SK-N-SH (cell line): Measurements from ENCODE around the gene RASSF4. TPM values are rescaled to one million over a fixed set of nuclear protein-coding genes. Genes with fewer than 3 reads are reported as not detected.

Experiments used
- CTCF ChIA-PET: fragments of 300-600, 350-600 bp; formaldehyde crosslinking; extraction: SDS; loops from one replicate; lab custom pipeline; 2021; lab: Yijun Ruan, JAX
- POLR2A ChIA-PET: fragments of 350-600 bp; sonication (Branson Sonifier 250); formaldehyde crosslinking; extraction: SDS; loops from one replicate; lab custom pipeline; 2020; ENCODE audit warnings: antibody characterized with exemption, inconsistent platforms; lab: Yijun Ruan, JAX
- DNase-seq: peaks from one replicate; pipeline ENCODE4 v3.0.0; 2012
- H2AFZ ChIP-seq: fragments of 200-600 bp; sonication (generic); 2 replicates; pipeline ENCODE4 v1.8.1; 2016; ENCODE audit warnings: antibody characterized with exemption, mild to moderate bottlenecking, low read depth
- H3F3A ChIP-seq: fragments of 200-600 bp; sonication (generic); replicated peaks from 2 replicates; pipeline ENCODE3; 2016; ENCODE audit warnings: antibody characterized with exemption, mild to moderate bottlenecking; ENCODE audit not compliant: insufficient read depth
- H3K27ac ChIP-seq, 2 experiments: fragments of 200-500 bp in 1 of 2; fragments of 200-600 bp in 1 of 2; sonication (Bioruptor generic) in 1 of 2; sonication (generic), shearing (Covaris generic) in 1 of 2; 2 replicates each; pipeline versions ENCODE4 v1.5.1 to v1.6.1; 2014 to 2016; ENCODE audit warnings: low read depth in 2 of 2, inconsistent platforms in 1 of 2, low read length in 1 of 2, mild to moderate bottlenecking in 1 of 2, mixed read lengths in 1 of 2
- H3K27me3 ChIP-seq: fragments of 200-600 bp; sonication (generic), shearing (Covaris generic); 2 replicates; pipeline ENCODE4 v1.6.1; 2016; ENCODE audit warnings: mixed run types; ENCODE audit not compliant: insufficient read depth
- H3K36me3 ChIP-seq, 2 experiments: fragments of 200-500 bp in 1 of 2; fragments of 200-600 bp in 1 of 2; sonication (Bioruptor generic) in 1 of 2; sonication (generic) in 1 of 2; replicated peaks in 1 of 2; 2 replicates each; pipeline versions ENCODE3 to v1.5.1; 2014 to 2016; ENCODE audit warnings: low read length in 1 of 2, mild to moderate bottlenecking in 1 of 2; ENCODE audit not compliant: insufficient read depth in 2 of 2, control insufficient read depth in 1 of 2
- H3K4me1 ChIP-seq, 2 experiments: fragments of 200-500 bp in 1 of 2; fragments of 200-600 bp in 1 of 2; sonication (Bioruptor generic) in 1 of 2; sonication (generic), shearing (Covaris generic) in 1 of 2; 2 replicates each; pipeline versions ENCODE4 v1.5.1 to v1.6.1; 2014 to 2016; ENCODE audit warnings: low read depth in 1 of 2, low read length in 1 of 2, mixed run types in 1 of 2; ENCODE audit not compliant: insufficient read depth in 2 of 2, control insufficient read depth in 1 of 2
- H3K4me2 ChIP-seq: fragments of 200-600 bp; sonication (generic), shearing (Covaris generic); 2 replicates; pipeline ENCODE4 v1.6.1; 2017; ENCODE audit warnings: mixed run types
- H3K4me3 ChIP-seq, 2 experiments: fragments of 200-500 bp in 1 of 2; fragments of 200-600 bp in 1 of 2; sonication (Bioruptor generic) in 1 of 2; sonication (generic), shearing (Covaris generic) in 1 of 2; 2 replicates each; pipeline versions ENCODE4 v1.5.1 to v1.8.1; 2014 to 2016; ENCODE audit warnings: low read depth in 2 of 2, inconsistent platforms in 1 of 2, low read length in 1 of 2, mild to moderate bottlenecking in 1 of 2, mixed read lengths in 1 of 2, moderate library complexity in 1 of 2
- H3K79me2 ChIP-seq: fragments of 200-600 bp; sonication (generic); 2 replicates; pipeline ENCODE4 v1.8.1; 2017; ENCODE audit warnings: mild to moderate bottlenecking; ENCODE audit not compliant: insufficient read depth
- H3K9ac ChIP-seq: fragments of 200-600 bp; sonication (generic); 2 replicates; pipeline ENCODE4 v1.6.1; 2017; ENCODE audit warnings: mixed run types
- H3K9me2 ChIP-seq: fragments of 200-600 bp; sonication (generic); 2 replicates; pipeline ENCODE4 v1.6.1; 2017; ENCODE audit warnings: mixed run types
- H3K9me3 ChIP-seq: fragments of 200-600 bp; sonication (generic); 2 replicates; pipeline ENCODE4 v1.6.1; 2017; ENCODE audit warnings: mixed run types, mild to moderate bottlenecking, moderate library complexity
- H4K20me1 ChIP-seq: fragments of 200-600 bp; sonication (generic); 2 replicates; pipeline ENCODE4 v1.6.1; 2017; ENCODE audit warnings: mild to moderate bottlenecking, mixed run types; ENCODE audit not compliant: insufficient read depth
- EP300 ChIP-seq, 2 experiments: IDR thresholded peaks; 2 replicates each; pipeline versions ENCODE4 v1.4.0 to v1.6.1; 2012; ENCODE audit warnings: borderline replicate concordance in 1 of 2, low read depth in 1 of 2, low read length in 1 of 2
- EZH2phosphoT487 ChIP-seq: fragments of 200-600 bp; sonication (generic); IDR thresholded peaks from 2 replicates; pipeline ENCODE4 v1.6.1; 2017; ENCODE audit warnings: low read depth, mixed run types, mild to moderate bottlenecking, antibody characterized with exemption, moderate library complexity, borderline replicate concordance
- JUND ChIP-seq: IDR thresholded peaks from 2 replicates; pipeline ENCODE4 v1.4.0; 2012
- MEF2A ChIP-seq: IDR thresholded peaks from 2 replicates; pipeline ENCODE4 v1.4.0; 2012; ENCODE audit warnings: low read depth, borderline replicate concordance
- RFX5 ChIP-seq: IDR thresholded peaks from 2 replicates; pipeline ENCODE4 v1.6.1; 2012; ENCODE audit warnings: mild to moderate bottlenecking, improper control_type of control experiment, low read length
- RXRA ChIP-seq: IDR thresholded peaks from 2 replicates; pipeline ENCODE4 v1.4.0; 2012; ENCODE audit warnings: low read depth, mild to moderate bottlenecking, borderline replicate concordance
- TEAD4 ChIP-seq: IDR thresholded peaks from 2 replicates; pipeline ENCODE4 v1.4.0; 2012; ENCODE audit warnings: mild to moderate bottlenecking, borderline replicate concordance; ENCODE audit not compliant: insufficient read depth
- WGBS: methylation state at CpG from one replicate; pipeline ENCODE4 v1.1.6; 2017; ENCODE audit warnings: low lambda C conversion rate; 5-methylcytosine and 5-hydroxymethylcytosine counted together
- polyA plus RNA-seq, 3 experiments: library from polyadenylated mRNA; depleted of rRNA; stranded (reverse); fragments of >200 nt; gene quantifications; 2 replicates each; pipeline ENCODE4 v1.2.3, GENCODE V29; 2012
- TF ChIP-seq, protein P1 (sequence below): IDR thresholded peaks from 2 replicates; pipeline ENCODE4 v1.6.1; 2012; ENCODE audit warnings: mild to moderate bottlenecking, low read depth, low read length, moderate library complexity
- TF ChIP-seq, protein P2 (sequence below): fragments of 150-350 bp; IDR thresholded peaks from 2 replicates; pipeline ENCODE4 v1.6.1; 2017; ENCODE audit warnings: antibody characterized with exemption, low read length, low read depth, borderline replicate concordance
- TF ChIP-seq, protein P3 (sequence below): fragments of 200-600 bp; sonication (generic); IDR thresholded peaks from 2 replicates; pipeline ENCODE4 v1.6.1; 2017; ENCODE audit warnings: antibody characterized with exemption, mild to moderate bottlenecking, moderate library complexity

RASSF4 gene
- polyA plus RNA-seq, 1 of the 3 experiments (the other 2 are of a cell fraction): 11.0 TPM

DNA sequence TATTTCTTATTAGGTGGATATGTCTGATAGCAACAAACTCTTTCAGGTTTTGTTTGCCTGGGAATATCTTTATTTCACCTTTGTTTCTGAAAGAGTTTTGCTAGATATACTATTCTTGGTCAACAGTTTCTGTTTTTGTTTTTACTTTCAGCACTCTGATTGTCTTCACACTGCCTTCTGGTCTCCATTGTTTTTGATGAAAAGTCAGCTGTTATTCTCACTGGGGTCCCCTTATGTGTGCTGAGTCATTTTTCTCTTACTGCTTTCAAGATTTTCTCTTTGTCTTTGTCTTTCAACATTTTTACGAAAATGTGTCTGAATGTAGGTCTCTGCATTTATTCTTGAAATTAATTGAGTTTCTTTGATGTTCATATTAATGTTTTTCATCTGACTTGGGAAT is 15.2 kb upstream of the RASSF4 start (continued):
- TF ChIP-seq, protein P1, sequence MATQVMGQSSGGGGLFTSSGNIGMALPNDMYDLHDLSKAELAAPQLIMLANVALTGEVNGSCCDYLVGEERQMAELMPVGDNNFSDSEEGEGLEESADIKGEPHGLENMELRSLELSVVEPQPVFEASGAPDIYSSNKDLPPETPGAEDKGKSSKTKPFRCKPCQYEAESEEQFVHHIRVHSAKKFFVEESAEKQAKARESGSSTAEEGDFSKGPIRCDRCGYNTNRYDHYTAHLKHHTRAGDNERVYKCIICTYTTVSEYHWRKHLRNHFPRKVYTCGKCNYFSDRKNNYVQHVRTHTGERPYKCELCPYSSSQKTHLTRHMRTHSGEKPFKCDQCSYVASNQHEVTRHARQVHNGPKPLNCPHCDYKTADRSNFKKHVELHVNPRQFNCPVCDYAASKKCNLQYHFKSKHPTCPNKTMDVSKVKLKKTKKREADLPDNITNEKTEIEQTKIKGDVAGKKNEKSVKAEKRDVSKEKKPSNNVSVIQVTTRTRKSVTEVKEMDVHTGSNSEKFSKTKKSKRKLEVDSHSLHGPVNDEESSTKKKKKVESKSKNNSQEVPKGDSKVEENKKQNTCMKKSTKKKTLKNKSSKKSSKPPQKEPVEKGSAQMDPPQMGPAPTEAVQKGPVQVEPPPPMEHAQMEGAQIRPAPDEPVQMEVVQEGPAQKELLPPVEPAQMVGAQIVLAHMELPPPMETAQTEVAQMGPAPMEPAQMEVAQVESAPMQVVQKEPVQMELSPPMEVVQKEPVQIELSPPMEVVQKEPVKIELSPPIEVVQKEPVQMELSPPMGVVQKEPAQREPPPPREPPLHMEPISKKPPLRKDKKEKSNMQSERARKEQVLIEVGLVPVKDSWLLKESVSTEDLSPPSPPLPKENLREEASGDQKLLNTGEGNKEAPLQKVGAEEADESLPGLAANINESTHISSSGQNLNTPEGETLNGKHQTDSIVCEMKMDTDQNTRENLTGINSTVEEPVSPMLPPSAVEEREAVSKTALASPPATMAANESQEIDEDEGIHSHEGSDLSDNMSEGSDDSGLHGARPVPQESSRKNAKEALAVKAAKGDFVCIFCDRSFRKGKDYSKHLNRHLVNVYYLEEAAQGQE: no peak
- TF ChIP-seq MEF2A (no peak), TEAD4 (no peak)

DNA sequence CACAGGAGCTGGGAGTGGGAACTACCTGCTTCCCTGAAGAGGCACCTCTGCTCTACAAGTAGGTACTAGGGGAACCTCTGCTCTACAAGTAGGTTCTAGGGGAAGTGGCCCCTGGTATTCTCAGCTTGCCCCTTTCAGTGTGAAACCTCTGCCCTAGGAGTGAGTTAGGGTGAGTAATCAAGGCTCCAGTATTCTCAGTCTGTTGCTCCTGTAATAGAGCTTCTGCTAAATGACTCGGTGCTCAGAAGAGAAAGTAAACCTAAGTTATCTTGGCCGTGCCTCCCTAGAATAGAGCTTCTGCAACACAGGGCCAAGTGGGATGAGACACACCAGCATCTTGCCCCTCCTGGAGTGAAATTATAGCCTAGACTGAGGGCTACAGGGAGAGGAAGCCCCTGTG is 13.4 kb upstream of the RASSF4 start:
- ChIA-PET POLR2A (interaction anchor here (1.2 kb wide), 1 partner anchor 12 kb away, joined by 4 read pairs; no protein-coding TSS in a partner anchor), CTCF (interaction anchor here (6.5 kb wide), 1 partner anchor 13 kb away, joined by 44 read pairs; no protein-coding TSS in a partner anchor)
- TF ChIP-seq TEAD4 (no peak), EP300 (IDR thresholded peaks at IDR 0.05; ENCODE audit: borderline replicate concordance in 1 of 2, low read depth in 1 of 2, low read length in 1 of 2) (no peak), JUND (no peak), EZH2phosphoT487 (no peak), RXRA (no peak), RFX5 (no peak)
- TF ChIP-seq, protein P1: no peak
- TF ChIP-seq, protein P2, sequence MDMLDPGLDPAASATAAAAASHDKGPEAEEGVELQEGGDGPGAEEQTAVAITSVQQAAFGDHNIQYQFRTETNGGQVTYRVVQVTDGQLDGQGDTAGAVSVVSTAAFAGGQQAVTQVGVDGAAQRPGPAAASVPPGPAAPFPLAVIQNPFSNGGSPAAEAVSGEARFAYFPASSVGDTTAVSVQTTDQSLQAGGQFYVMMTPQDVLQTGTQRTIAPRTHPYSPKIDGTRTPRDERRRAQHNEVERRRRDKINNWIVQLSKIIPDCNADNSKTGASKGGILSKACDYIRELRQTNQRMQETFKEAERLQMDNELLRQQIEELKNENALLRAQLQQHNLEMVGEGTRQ: no peak
- TF ChIP-seq, protein P3, sequence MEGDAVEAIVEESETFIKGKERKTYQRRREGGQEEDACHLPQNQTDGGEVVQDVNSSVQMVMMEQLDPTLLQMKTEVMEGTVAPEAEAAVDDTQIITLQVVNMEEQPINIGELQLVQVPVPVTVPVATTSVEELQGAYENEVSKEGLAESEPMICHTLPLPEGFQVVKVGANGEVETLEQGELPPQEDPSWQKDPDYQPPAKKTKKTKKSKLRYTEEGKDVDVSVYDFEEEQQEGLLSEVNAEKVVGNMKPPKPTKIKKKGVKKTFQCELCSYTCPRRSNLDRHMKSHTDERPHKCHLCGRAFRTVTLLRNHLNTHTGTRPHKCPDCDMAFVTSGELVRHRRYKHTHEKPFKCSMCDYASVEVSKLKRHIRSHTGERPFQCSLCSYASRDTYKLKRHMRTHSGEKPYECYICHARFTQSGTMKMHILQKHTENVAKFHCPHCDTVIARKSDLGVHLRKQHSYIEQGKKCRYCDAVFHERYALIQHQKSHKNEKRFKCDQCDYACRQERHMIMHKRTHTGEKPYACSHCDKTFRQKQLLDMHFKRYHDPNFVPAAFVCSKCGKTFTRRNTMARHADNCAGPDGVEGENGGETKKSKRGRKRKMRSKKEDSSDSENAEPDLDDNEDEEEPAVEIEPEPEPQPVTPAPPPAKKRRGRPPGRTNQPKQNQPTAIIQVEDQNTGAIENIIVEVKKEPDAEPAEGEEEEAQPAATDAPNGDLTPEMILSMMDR: no peak
- no peak for DNase-seq
- Histone ChIP-seq H3K9me2 (no peaks in the 10 kb centered on the region), H3K4me1 (peaks cover 0 to 4% of the 10 kb centered on the region in 2 experiments; a peak in 1 of 4 replicates), H3K9ac (no peak overlapping the region), H3K4me3 (no peak overlapping the region), H3F3A (no peaks in the 10 kb centered on the region), H3K36me3 (no peaks in the 10 kb centered on the region), H3K79me2 (no peaks in the 10 kb centered on the region), H3K27ac (no peak overlapping the region), H3K27me3 (no peaks in the 10 kb centered on the region), H3K9me3 (peaks cover 9% of the 10 kb centered on the region; the same call in 1 of the 2 replicates), H4K20me1 (no peaks in the 10 kb centered on the region), H3K4me2 (no peak overlapping the region), H2AFZ (no peak overlapping the region)
- 67% methylated on average over 2 of the region's 2 CpGs for WGBS
